ENCODE results near the gene GULP1.

GULP1 gene

GRCh38 chr2:188570370-188570769 is 278.7 kb downstream of the GULP1 start:
- TF ChIP-seq, protein P1, sequence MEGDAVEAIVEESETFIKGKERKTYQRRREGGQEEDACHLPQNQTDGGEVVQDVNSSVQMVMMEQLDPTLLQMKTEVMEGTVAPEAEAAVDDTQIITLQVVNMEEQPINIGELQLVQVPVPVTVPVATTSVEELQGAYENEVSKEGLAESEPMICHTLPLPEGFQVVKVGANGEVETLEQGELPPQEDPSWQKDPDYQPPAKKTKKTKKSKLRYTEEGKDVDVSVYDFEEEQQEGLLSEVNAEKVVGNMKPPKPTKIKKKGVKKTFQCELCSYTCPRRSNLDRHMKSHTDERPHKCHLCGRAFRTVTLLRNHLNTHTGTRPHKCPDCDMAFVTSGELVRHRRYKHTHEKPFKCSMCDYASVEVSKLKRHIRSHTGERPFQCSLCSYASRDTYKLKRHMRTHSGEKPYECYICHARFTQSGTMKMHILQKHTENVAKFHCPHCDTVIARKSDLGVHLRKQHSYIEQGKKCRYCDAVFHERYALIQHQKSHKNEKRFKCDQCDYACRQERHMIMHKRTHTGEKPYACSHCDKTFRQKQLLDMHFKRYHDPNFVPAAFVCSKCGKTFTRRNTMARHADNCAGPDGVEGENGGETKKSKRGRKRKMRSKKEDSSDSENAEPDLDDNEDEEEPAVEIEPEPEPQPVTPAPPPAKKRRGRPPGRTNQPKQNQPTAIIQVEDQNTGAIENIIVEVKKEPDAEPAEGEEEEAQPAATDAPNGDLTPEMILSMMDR (IDR thresholded peaks at IDR 0.05; ENCODE audit: control insufficient read depth, insufficient read depth, low read depth, low read length, missing control alignments) = no peak
- no peak overlapping the region for H3K4me3 ChIP-seq (ENCODE audit: control insufficient read depth, low read depth, low read length)

DNA sequence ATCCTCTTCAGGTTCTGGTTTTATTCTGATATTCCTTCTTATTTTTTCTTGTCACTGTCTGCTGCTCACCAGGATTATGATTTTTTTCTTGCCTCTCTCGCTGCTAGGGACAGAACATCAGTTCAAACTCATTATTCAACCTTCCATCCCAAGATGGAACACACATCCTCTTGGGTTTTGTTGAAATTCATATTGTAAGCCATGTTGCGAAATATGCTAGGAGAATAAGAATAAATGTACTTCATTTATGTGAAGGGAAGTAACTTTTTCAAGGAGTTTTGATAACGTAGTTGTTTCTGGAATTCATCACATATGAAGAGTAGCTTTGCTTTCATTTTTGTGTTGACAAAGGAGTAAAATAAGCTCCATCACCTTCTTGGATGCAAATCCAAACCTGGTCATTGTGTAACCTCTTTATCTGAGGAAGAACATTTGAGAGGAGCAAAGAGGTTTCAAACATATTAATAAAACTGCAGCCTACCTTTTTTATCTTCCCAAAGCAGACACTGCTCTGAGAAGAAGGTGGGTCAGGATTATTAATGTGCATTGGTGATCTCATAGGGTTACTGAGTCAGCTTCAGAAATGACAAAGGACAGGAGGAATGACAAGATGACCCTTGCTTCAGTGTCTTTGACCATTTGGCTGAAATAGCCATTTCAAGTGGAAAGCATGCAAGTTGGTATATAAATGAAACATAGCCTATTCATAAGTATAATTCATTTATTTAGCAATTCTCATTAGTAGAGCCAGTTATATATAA is 280.0 kb downstream of the GULP1 start:
- TF ChIP-seq, protein P1 (IDR thresholded peaks at IDR 0.05; ENCODE audit: control insufficient read depth, insufficient read depth, low read depth, low read length, missing control alignments) = no peak
- H3K4me3 ChIP-seq (ENCODE audit: control insufficient read depth, low read depth, low read length) = no peak overlapping the region
- DNase-seq (ENCODE audit: low read depth) = no peak

More at GRCh38 chr2:188570370-188570769, 278.7 kb downstream of the GULP1 start:
- DNase-seq (ENCODE audit: low read depth) = no peak

DNA sequence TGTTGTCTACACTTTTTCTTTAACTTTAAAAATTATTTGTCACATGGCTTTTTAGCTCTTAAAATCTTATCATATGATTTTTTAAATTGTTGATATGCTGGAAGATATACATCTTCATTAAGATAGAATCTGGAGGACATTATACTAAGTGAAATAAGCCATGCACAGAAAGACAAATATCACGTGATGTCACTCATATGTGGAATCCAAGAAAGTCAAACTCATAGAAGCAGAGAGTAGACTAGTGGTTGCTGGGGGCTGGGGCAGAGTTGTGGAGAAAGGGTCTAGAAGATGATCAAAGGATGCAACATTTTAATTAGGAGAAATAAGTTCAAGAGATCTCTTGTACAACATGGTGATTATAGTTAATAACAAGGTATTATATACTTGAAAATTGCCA is 280.9 kb downstream of the GULP1 start:
- TF ChIP-seq, protein P1 (IDR thresholded peaks at IDR 0.05; ENCODE audit: control insufficient read depth, insufficient read depth, low read depth, low read length, missing control alignments) = no peak
- no peak for DNase-seq (ENCODE audit: low read depth)

GRCh38 chr2:188573453-188573852 is 281.8 kb downstream of the GULP1 start:
- peak; percentile 24 for DNase-seq (ENCODE audit: low read depth)
- TF ChIP-seq, protein P1 (IDR thresholded peaks at IDR 0.05; ENCODE audit: control insufficient read depth, insufficient read depth, low read depth, low read length, missing control alignments) = no peak
- H3K4me3 ChIP-seq (ENCODE audit: control insufficient read depth, low read depth, low read length) = no peak overlapping the region

More for the DNA sequence above, 280.9 kb downstream of the GULP1 start:
- no peak overlapping the region for H3K4me3 ChIP-seq (ENCODE audit: control insufficient read depth, low read depth, low read length)

GRCh38 chr2:188576006-188576405 is 284.3 kb downstream of the GULP1 start:
- no peak for DNase-seq (ENCODE audit: low read depth)
- no peak overlapping the region for H3K4me3 ChIP-seq (ENCODE audit: control insufficient read depth, low read depth, low read length)
- TF ChIP-seq, protein P1 (IDR thresholded peaks at IDR 0.05; ENCODE audit: control insufficient read depth, insufficient read depth, low read depth, low read length, missing control alignments) = no peak

- DNase-seq (ENCODE audit: low read depth) = peak; percentile 51
- TF ChIP-seq, protein P1 (IDR thresholded peaks at IDR 0.05; ENCODE audit: control insufficient read depth, insufficient read depth, low read depth, low read length, missing control alignments) = no peak
- H3K4me3 ChIP-seq (ENCODE audit: control insufficient read depth, low read depth, low read length) = no peak overlapping the region
Measured at GRCh38 chr2:188576651-188577050, 285.0 kb downstream of the GULP1 start.
